Adipocyte (in vitro differentiated cells): Measurements from ENCODE around the gene IL17B.
A peak's percentile ranks its signal among the peaks of the same experiment; 100 is the strongest.

Experiments used
- DNase-seq: peaks from one replicate; pipeline ENCODE4 v3.0.0-alpha.2; 2015; ENCODE audit warnings: low read depth
- H3K27me3 ChIP-seq: replicated peaks from 2 replicates; pipeline ENCODE4 v1.7.0; 2013; ENCODE audit warnings: mild to moderate bottlenecking, low read length, moderate library complexity; ENCODE audit not compliant: control insufficient read depth, insufficient read depth
- H3K36me3 ChIP-seq: 2 replicates; pipeline ENCODE4 v1.7.0; 2013; ENCODE audit warnings: low read length, mild to moderate bottlenecking, moderate library complexity; ENCODE audit not compliant: control insufficient read depth, insufficient read depth, severe bottlenecking
- H3K4me1 ChIP-seq: 2 replicates; pipeline ENCODE4 v1.7.0; 2013; ENCODE audit warnings: mild to moderate bottlenecking, low read length, moderate library complexity; ENCODE audit not compliant: control insufficient read depth, insufficient read depth
- H3K4me3 ChIP-seq: 2 replicates; pipeline ENCODE4 v1.7.0; 2013; ENCODE audit warnings: mild to moderate bottlenecking, low read length, moderate library complexity
- H3K9ac ChIP-seq: 2 replicates; pipeline ENCODE4 v1.7.0; 2013; ENCODE audit warnings: mild to moderate bottlenecking, low read length, moderate library complexity
- H3K9me3 ChIP-seq: 2 replicates; pipeline ENCODE4 v1.7.0; 2013; ENCODE audit warnings: mild to moderate bottlenecking, low read length, moderate library complexity; ENCODE audit not compliant: control insufficient read depth

The IL17B gene

GRCh38 chr5:149372076-149372795 is 6.9 kb downstream of the IL17B start:
- no peak for DNase-seq
- no peaks in the 10 kb centered on the region for H3K4me1 ChIP-seq
- H3K27me3 ChIP-seq = peaks cover 10% of the 10 kb centered on the region
- no peak overlapping the region for H3K4me3 ChIP-seq
- H3K36me3 ChIP-seq = no peaks in the 10 kb centered on the region
- H3K9me3 ChIP-seq = no peaks in the 10 kb centered on the region
- H3K9ac ChIP-seq = no peak overlapping the region

- H3K4me3 ChIP-seq = no peak overlapping the region
- H3K36me3 ChIP-seq = no peaks in the 10 kb centered on the region
- H3K27me3 ChIP-seq = peaks cover 4% of the 10 kb centered on the region
- H3K4me1 ChIP-seq = no peaks in the 10 kb centered on the region
- peak; percentile 80 for DNase-seq
- H3K9ac ChIP-seq = no peak overlapping the region
- H3K9me3 ChIP-seq = no peaks in the 10 kb centered on the region
Observed at GRCh38 chr5:149371296-149371962, 7.7 kb downstream of the IL17B start.

- H3K9ac ChIP-seq = no peak overlapping the region
- H3K9me3 ChIP-seq = no peaks in the 10 kb centered on the region
- peaks cover 4% of the 10 kb centered on the region for H3K27me3 ChIP-seq
- no peaks in the 10 kb centered on the region for H3K4me1 ChIP-seq
- no peaks in the 10 kb centered on the region for H3K36me3 ChIP-seq
- no peak overlapping the region for H3K4me3 ChIP-seq
- DNase-seq = no peak
Observed at GRCh38 chr5:149370878-149371277, 8.2 kb downstream of the IL17B start.

- Histone ChIP-seq H3K36me3 (no peaks in the 10 kb centered on the region), H3K9me3 (no peaks in the 10 kb centered on the region), H3K4me3 (no peak overlapping the region), H3K9ac (no peak overlapping the region), H3K27me3 (peaks cover 4% of the 10 kb centered on the region), H3K4me1 (no peaks in the 10 kb centered on the region)
- DNase-seq = no peak
Observed at GRCh38 chr5:149367972-149368645, 11.0 kb downstream of the IL17B start.

- peaks cover 4% of the 10 kb centered on the region for H3K27me3 ChIP-seq
- H3K4me3 ChIP-seq = no peak overlapping the region
- peak; percentile 83 for DNase-seq
- no peak overlapping the region for H3K9ac ChIP-seq
- no peaks in the 10 kb centered on the region for H3K4me1 ChIP-seq
- H3K9me3 ChIP-seq = no peaks in the 10 kb centered on the region
- H3K36me3 ChIP-seq = no peaks in the 10 kb centered on the region
Observed at GRCh38 chr5:149367249-149367971, 11.7 kb downstream of the IL17B start.

- H3K9ac ChIP-seq = no peak overlapping the region
- H3K36me3 ChIP-seq = no peaks in the 10 kb centered on the region
- no peak overlapping the region for H3K4me3 ChIP-seq
- H3K4me1 ChIP-seq = no peaks in the 10 kb centered on the region
- H3K27me3 ChIP-seq = no peaks in the 10 kb centered on the region
- no peaks in the 10 kb centered on the region for H3K9me3 ChIP-seq
- DNase-seq = no peak
Observed at GRCh38 chr5:149366169-149366729, 12.8 kb downstream of the IL17B start.

GRCh38 chr5:149365418-149365817 is 13.7 kb downstream of the IL17B start:
- H3K9me3 ChIP-seq = no peaks in the 10 kb centered on the region
- no peaks in the 10 kb centered on the region for H3K27me3 ChIP-seq
- H3K4me1 ChIP-seq = no peaks in the 10 kb centered on the region
- no peak for DNase-seq
- no peak overlapping the region for H3K9ac ChIP-seq
- H3K4me3 ChIP-seq = no peak overlapping the region
- H3K36me3 ChIP-seq = no peaks in the 10 kb centered on the region

GRCh38 chr5:149364719-149365118 is 14.4 kb downstream of the IL17B start:
- no peaks in the 10 kb centered on the region for H3K36me3 ChIP-seq
- no peak overlapping the region for H3K4me3 ChIP-seq
- H3K27me3 ChIP-seq = no peaks in the 10 kb centered on the region
- no peaks in the 10 kb centered on the region for H3K9me3 ChIP-seq
- no peak overlapping the region for H3K9ac ChIP-seq
- no peak for DNase-seq
- H3K4me1 ChIP-seq = no peaks in the 10 kb centered on the region

GRCh38 chr5:149363936-149364335 is 15.2 kb downstream of the IL17B start:
- no peak overlapping the region for H3K4me3 ChIP-seq
- no peaks in the 10 kb centered on the region for H3K9me3 ChIP-seq
- no peaks in the 10 kb centered on the region for H3K36me3 ChIP-seq
- no peaks in the 10 kb centered on the region for H3K4me1 ChIP-seq
- no peak for DNase-seq
- H3K27me3 ChIP-seq = no peaks in the 10 kb centered on the region
- H3K9ac ChIP-seq = no peak overlapping the region

GRCh38 chr5:149363358-149363757 is 15.7 kb downstream of the IL17B start:
- Histone ChIP-seq H3K36me3 (no peaks in the 10 kb centered on the region), H3K27me3 (no peaks in the 10 kb centered on the region), H3K9ac (no peak overlapping the region), H3K4me1 (peaks cover 2% of the 10 kb centered on the region), H3K4me3 (no peak overlapping the region), H3K9me3 (no peaks in the 10 kb centered on the region)
- no peak for DNase-seq

- no peak for DNase-seq
- no peak overlapping the region for H3K4me3 ChIP-seq
- H3K9ac ChIP-seq = peak overlapping the region; percentile 13
- no peaks in the 10 kb centered on the region for H3K36me3 ChIP-seq
- H3K4me1 ChIP-seq = peaks cover 5% of the 10 kb centered on the region
- no peaks in the 10 kb centered on the region for H3K9me3 ChIP-seq
- no peaks in the 10 kb centered on the region for H3K27me3 ChIP-seq
Observed at GRCh38 chr5:149362541-149362940, 16.6 kb downstream of the IL17B start.
